Brain microvascular endothelial cell (primary cell): Measurements from ENCODE around the gene RET.

Source experiments
- DNase-seq: peaks from one replicate; pipeline ENCODE4 v3.0.0-alpha.2; 2020
- H3K27ac ChIP-seq: fragments of 250-450 bp; sonication (Bioruptor Pico); 2 replicates; pipeline ENCODE4 v1.5.1; 2020; ENCODE audit warnings: mild to moderate bottlenecking, moderate library complexity
- H3K27me3 ChIP-seq: fragments of 250-450 bp; sonication (Bioruptor Pico); replicated peaks from 2 replicates; pipeline ENCODE4 v1.5.1; 2020; ENCODE audit warnings: mild to moderate bottlenecking
- H3K36me3 ChIP-seq: fragments of 250-450 bp; sonication (Bioruptor Pico); replicated peaks from 2 replicates; pipeline ENCODE4 v1.5.1; 2020; ENCODE audit warnings: mild to moderate bottlenecking
- H3K4me3 ChIP-seq: 2 replicates; pipeline ENCODE4 v1.5.1; 2011; ENCODE audit warnings: low read depth, mild to moderate bottlenecking, control low read depth, low read length, moderate library complexity
- in situ Hi-C: cut with HindIII; loops from 2 replicates; pipeline ENCODE4 v1.10.0; 2017; ENCODE audit warnings: low sequenced_read_pairs, low pct_ligation_motif_present
- TF ChIP-seq, protein P1 (sequence below): IDR thresholded peaks from 2 replicates; pipeline ENCODE4 v1.5.1; 2011; ENCODE audit warnings: low read depth, mild to moderate bottlenecking, moderate library complexity, low read length, control low read depth, inconsistent platforms; ENCODE audit errors: missing control alignments

Gene RET

GRCh38 chr10:43124574-43125273 is 47.9 kb downstream of the RET start:
- no peaks in the 10 kb centered on the region for H3K27me3 ChIP-seq
- H3K36me3 ChIP-seq = no peaks in the 10 kb centered on the region
- DNase-seq = no peak
- no peak overlapping the region for H3K4me3 ChIP-seq
- no peak overlapping the region for H3K27ac ChIP-seq
- TF ChIP-seq, protein P1, sequence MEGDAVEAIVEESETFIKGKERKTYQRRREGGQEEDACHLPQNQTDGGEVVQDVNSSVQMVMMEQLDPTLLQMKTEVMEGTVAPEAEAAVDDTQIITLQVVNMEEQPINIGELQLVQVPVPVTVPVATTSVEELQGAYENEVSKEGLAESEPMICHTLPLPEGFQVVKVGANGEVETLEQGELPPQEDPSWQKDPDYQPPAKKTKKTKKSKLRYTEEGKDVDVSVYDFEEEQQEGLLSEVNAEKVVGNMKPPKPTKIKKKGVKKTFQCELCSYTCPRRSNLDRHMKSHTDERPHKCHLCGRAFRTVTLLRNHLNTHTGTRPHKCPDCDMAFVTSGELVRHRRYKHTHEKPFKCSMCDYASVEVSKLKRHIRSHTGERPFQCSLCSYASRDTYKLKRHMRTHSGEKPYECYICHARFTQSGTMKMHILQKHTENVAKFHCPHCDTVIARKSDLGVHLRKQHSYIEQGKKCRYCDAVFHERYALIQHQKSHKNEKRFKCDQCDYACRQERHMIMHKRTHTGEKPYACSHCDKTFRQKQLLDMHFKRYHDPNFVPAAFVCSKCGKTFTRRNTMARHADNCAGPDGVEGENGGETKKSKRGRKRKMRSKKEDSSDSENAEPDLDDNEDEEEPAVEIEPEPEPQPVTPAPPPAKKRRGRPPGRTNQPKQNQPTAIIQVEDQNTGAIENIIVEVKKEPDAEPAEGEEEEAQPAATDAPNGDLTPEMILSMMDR = no peak
- in situ Hi-C loops = no loop called here

DNA sequence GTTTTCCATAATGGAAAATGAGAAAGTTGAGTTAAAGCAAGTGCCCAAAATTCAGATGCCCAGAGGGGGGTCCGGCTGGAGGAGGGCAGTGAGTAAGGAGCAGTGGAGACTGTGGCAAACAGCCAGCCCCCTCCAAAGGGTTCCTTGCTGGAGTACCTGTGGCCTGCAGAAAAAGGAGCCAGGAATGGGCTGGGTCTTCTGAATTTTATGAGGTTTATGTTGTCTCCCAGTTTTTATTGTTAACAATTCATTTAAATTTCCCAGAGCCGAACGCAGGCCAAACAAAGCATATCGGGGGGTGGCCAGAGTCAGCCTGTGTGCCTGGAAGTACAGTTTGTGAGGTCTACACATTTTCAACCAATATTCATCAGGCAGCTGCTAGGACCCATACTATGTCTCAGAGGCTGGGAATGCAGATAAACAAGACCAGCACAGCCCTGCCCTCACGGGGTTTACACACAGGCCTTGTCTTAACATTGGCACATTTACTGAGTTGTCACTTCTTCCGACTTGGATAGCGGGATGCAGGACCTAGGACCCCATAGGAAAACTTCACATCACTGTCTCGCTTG is 48.5 kb downstream of the RET start:
- TF ChIP-seq, protein P1 = no peak
- DNase-seq = no peak
- Histone ChIP-seq H3K36me3 (no peaks in the 10 kb centered on the region), H3K27me3 (no peaks in the 10 kb centered on the region), H3K4me3 (no peak overlapping the region), H3K27ac (no peak overlapping the region)
- in situ Hi-C loops = no loop called here

- no peaks in the 10 kb centered on the region for H3K27me3 ChIP-seq
- no peaks in the 10 kb centered on the region for H3K36me3 ChIP-seq
- H3K4me3 ChIP-seq = no peak overlapping the region
- H3K27ac ChIP-seq = no peak overlapping the region
- DNase-seq = no peak
- in situ Hi-C loops = no loop called here
- TF ChIP-seq, protein P1 = no peak
Observed at GRCh38 chr10:43125881-43126731, 49.2 kb downstream of the RET start.

DNA sequence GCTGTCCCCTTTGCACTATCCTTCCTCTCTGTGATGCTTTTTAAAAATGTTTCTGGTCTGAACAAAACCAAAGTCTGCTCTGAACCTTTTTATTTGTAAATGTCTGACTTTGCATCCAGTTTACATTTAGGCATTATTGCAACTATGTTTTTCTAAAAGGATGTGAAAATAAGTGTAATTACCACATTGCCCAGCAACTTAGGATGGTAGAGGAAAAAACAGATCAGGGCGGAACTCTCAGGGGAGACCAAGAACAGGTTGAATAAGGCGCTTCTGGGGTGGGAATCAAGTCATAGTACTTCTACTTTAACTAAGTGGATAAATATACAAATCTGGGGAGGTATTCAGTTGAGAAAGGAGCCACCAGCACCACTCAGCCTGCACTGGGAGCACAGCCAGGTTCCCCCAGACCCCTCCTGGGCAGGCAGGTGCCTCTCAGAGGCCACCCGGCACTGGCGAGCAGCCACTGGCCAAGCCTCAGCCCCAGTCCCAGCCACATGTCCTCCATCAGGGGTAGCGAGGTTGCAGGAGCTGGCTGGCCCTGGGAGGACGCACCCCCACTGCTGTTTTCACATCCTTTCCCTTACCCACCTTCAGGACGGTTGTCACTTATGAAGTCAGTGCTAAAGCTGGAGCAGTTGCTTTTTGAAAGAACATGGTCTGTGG is 50.0 kb downstream of the RET start:
- H3K4me3 ChIP-seq = no peak overlapping the region
- H3K27ac ChIP-seq = no peak overlapping the region
- H3K36me3 ChIP-seq = no peaks in the 10 kb centered on the region
- no peaks in the 10 kb centered on the region for H3K27me3 ChIP-seq
- in situ Hi-C loops = no loop called here
- TF ChIP-seq, protein P1 = no peak
- no peak for DNase-seq

- Histone ChIP-seq H3K27me3 (no peaks in the 10 kb centered on the region), H3K4me3 (no peak overlapping the region), H3K36me3 (no peaks in the 10 kb centered on the region), H3K27ac (no peak overlapping the region)
- in situ Hi-C loops = no loop called here
- no peak for DNase-seq
- TF ChIP-seq, protein P1 = no peak
Observed at GRCh38 chr10:43127442-43127841, 50.6 kb downstream of the RET start.
